Measurements from ENCODE around the gene PDXP.
A peak's percentile ranks its signal among the peaks of the same experiment; 100 is the strongest.

PDXP gene

DNA sequence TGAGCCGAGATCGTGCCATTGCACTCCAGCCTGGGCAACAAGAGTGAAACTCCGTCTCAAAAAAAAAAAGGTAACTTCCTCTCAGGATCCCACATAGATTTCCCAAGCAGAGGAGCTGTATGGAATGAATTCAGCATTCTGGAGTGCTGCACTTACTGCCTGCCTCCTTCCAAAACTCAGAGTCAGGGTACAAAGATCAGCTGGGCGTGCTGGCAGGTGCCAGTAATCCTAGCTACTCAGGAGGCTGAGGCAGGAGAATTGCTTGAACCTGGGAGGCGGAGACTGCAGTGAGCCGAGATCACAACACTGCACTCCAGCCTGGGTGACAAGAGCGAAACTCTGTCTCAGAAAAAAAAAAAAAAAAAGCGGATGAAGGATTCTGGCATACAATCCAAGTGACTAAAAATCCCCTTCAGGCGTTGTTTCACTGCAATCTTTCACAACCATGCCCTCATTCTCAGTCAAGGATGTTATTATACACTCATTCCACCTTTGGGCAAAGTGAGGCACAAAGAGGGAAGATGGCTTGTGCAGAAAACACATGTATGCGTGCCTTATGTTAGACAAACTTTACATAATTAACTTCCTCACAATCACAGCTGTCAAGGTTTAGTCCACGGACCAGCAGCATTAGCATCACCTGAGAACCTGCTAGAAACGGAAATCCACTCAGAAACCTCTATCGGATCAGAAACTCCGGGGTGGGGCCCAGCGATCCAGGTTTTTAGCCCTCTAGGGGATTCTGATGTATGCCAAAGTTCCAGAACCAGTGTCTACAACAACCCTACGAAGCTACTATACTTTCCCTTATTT lies 26.5 kb downstream of the PDXP start:
- TF ChIP-seq CTCF (IDR thresholded peaks at IDR 0.05): no peak
- no peaks in the 10 kb centered on the region for H3K9me3 ChIP-seq (ENCODE audit: control insufficient read depth, low read length)
- H3K4me2 ChIP-seq (ENCODE audit: low read length): no peak overlapping the region
- no peaks in the 10 kb centered on the region for H3K79me2 ChIP-seq
- H3K36me3 ChIP-seq (ENCODE audit: control insufficient read depth, insufficient read depth, low read length): no peaks in the 10 kb centered on the region
- H3K27me3 ChIP-seq (ENCODE audit: control insufficient read depth, insufficient read depth, low read length): no peaks in the 10 kb centered on the region
- no peak overlapping the region for H3K9ac ChIP-seq
- H3K4me1 ChIP-seq: no peaks in the 10 kb centered on the region
- H3K4me3 ChIP-seq (ENCODE audit: low read depth, low read length): no peak overlapping the region
- no peak overlapping the region for H2AFZ ChIP-seq
- H3K27ac ChIP-seq: no peak overlapping the region

- peak within 1 kb of the TSS; percentile 74 for H3K27ac ChIP-seq
- H3K9me3 ChIP-seq (ENCODE audit: control insufficient read depth, low read length): no peaks in the 10 kb centered on the region
- peak within 1 kb of the TSS; percentile 95 for H2AFZ ChIP-seq
- H3K27me3 ChIP-seq (ENCODE audit: control insufficient read depth, insufficient read depth, low read length): no peaks in the 10 kb centered on the region
- H3K4me1 ChIP-seq: no peaks in the 10 kb centered on the region
- H3K4me3 ChIP-seq (ENCODE audit: low read depth, low read length): peak within 1 kb of the TSS; percentile 100
- peak within 1 kb of the TSS; percentile 93 for H3K4me2 ChIP-seq (ENCODE audit: low read length)
- no peaks in the 10 kb centered on the region for H3K36me3 ChIP-seq (ENCODE audit: control insufficient read depth, insufficient read depth, low read length)
- no peak for TF ChIP-seq CTCF (IDR thresholded peaks at IDR 0.05)
- peak within 1 kb of the TSS; percentile 61 for H3K9ac ChIP-seq
- H3K79me2 ChIP-seq: no peaks in the 10 kb centered on the region
Observed at GRCh38 chr22:37686002-37686982, 27.8 kb downstream of the PDXP start, which contains the start of gene NOL12. TSS of gene NOL12 (plus strand) at chr22:37686343. CDS start at chr22:37686393, 50 bp downstream.

DNA sequence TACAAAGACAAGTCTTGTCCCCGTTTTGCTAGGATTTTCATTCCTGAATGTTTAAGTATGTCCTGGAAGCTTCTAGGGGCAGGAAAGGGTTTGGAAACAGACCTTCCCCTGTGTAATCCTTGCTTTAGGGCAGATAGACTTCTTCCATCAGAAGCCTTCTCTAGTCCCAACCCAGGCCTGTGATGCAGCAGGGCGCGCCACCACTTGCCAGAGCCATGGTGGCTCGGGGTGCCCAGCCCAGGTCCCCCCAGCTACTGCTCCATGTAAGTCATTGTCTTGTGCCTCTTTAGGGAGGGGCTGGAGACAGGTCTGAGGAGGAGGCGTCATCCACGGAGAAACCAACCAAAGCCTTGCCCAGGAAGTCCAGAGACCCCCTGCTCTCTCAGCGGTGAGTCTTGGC lies 31.9 kb downstream of the PDXP start:
- Histone ChIP-seq H3K27me3 (ENCODE audit: control insufficient read depth, insufficient read depth, low read length) (no peaks in the 10 kb centered on the region), H3K9me3 (ENCODE audit: control insufficient read depth, low read length) (no peaks in the 10 kb centered on the region), H3K27ac (no peak overlapping the region), H3K36me3 (ENCODE audit: control insufficient read depth, insufficient read depth, low read length) (no peaks in the 10 kb centered on the region), H3K9ac (no peak overlapping the region), H3K4me1 (no peaks in the 10 kb centered on the region), H2AFZ (no peak overlapping the region), H3K4me2 (ENCODE audit: low read length) (no peak overlapping the region), H3K4me3 (ENCODE audit: low read depth, low read length) (no peak overlapping the region), H3K79me2 (no peaks in the 10 kb centered on the region)
- TF ChIP-seq CTCF (IDR thresholded peaks at IDR 0.05): no peak

DNA sequence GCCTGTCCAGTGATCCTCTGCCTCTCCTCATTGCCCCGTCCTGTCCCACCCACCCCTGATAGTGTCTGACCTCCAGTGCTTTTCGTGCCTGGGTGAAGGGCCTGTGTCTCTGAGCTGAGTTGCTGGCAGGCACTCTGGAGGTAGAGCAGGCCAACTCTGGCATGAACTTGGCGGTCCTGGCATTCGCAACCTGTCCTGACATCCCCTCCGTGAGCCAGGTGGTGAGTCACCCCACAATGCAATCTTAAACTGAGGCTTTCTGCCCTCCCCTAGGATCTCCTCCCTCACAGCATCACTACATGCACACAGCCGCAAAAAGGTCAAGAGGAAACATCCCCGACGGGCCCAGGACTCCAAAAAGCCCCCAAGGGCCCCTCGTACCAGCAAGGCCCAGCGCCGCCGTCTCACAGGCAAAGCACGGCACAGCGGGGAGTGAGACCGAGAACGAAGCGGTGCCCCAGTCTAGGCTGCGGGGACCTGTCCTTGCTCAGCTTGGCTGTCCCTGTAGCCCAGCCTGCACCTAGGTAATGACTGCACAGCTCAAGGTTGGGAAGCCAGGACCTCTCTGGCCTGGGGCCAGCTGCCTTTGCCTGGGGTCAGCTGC lies 32.5 kb downstream of the PDXP start:
- Histone ChIP-seq H3K9me3 (ENCODE audit: control insufficient read depth, low read length) (no peaks in the 10 kb centered on the region), H3K27ac (no peak overlapping the region), H3K79me2 (no peaks in the 10 kb centered on the region), H3K4me3 (ENCODE audit: low read depth, low read length) (no peak overlapping the region), H3K4me2 (ENCODE audit: low read length) (no peak overlapping the region), H2AFZ (no peak overlapping the region), H3K27me3 (ENCODE audit: control insufficient read depth, insufficient read depth, low read length) (no peaks in the 10 kb centered on the region), H3K9ac (no peak overlapping the region), H3K36me3 (ENCODE audit: control insufficient read depth, insufficient read depth, low read length) (no peaks in the 10 kb centered on the region), H3K4me1 (no peaks in the 10 kb centered on the region)
- TF ChIP-seq CTCF (IDR thresholded peaks at IDR 0.05): no peak
